IMR-90 (cell line): ENCODE measurements around the gene MRGPRD. TPM values are rescaled to one million over a fixed set of nuclear protein-coding genes. Genes with fewer than 3 reads are reported as not detected.
A peak's percentile ranks its signal among the peaks of the same experiment; 100 is the strongest.

Experiments used
- ATAC-seq: fragments of 200-7000 bp; cut with Tn5 transposase; 2 replicates; pipeline ENCODE4 v1.9.1; 2020; ENCODE audit warnings: low read depth, mild to moderate bottlenecking, moderate library complexity
- BruUV-seq: library from RNA; stranded (reverse); fragments of 400-500 nt; replicated peaks from 2 replicates; lab custom pipeline; 2021; lab: Mats Ljungman, UMichigan
- CTCF ChIA-PET: fragments of 300-600 bp; formaldehyde crosslinking; extraction: SDS; loops from one replicate; lab custom pipeline; 2021; ENCODE audit warnings: antibody characterized with exemption; lab: Yijun Ruan, JAX
- POLR2A ChIA-PET: fragments of 300-600 bp; sonication (Branson Sonifier 250); formaldehyde crosslinking; loops from one replicate; lab custom pipeline; 2022; ENCODE audit warnings: antibody characterized with exemption; ENCODE audit not compliant: unreplicated experiment; lab: Charles Lee
- DNase-seq: peaks from one replicate; pipeline ENCODE4 v3.0.0; 2013
- H2AFZ ChIP-seq: replicated peaks from 2 replicates; pipeline ENCODE3; 2013; ENCODE audit warnings: low read length, mild to moderate bottlenecking; ENCODE audit not compliant: poor library complexity
- H2AK5ac ChIP-seq: 2 replicates; pipeline ENCODE4 v1.6.1; 2013; ENCODE audit warnings: low read depth, low read length, inconsistent platforms
- H2AK9ac ChIP-seq: replicated peaks from 2 replicates; pipeline ENCODE3; 2013; ENCODE audit warnings: mild to moderate bottlenecking, low read depth, low read length, moderate library complexity; ENCODE audit not compliant: poor library complexity
- H2BK120ac ChIP-seq: 2 replicates; pipeline ENCODE4 v1.6.1; 2013; ENCODE audit warnings: low read depth, low read length, inconsistent platforms
- H2BK15ac ChIP-seq: 3 replicates; pipeline ENCODE4 v1.6.1; 2013; ENCODE audit warnings: low read depth, low read length, inconsistent platforms
- H2BK20ac ChIP-seq: 2 replicates; pipeline ENCODE4 v1.6.1; 2013; ENCODE audit warnings: low read depth, mild to moderate bottlenecking, inconsistent platforms, low read length, moderate library complexity
- H2BK5ac ChIP-seq: 2 replicates; pipeline ENCODE4 v1.6.1; 2013; ENCODE audit warnings: mild to moderate bottlenecking, low read depth, low read length, inconsistent platforms; ENCODE audit not compliant: poor library complexity, severe bottlenecking
- H3K14ac ChIP-seq: replicated peaks from 2 replicates; pipeline ENCODE4 v1.6.1; 2013; ENCODE audit warnings: low read depth, low read length, inconsistent platforms
- H3K18ac ChIP-seq: 2 replicates; pipeline ENCODE4 v1.6.1; 2013; ENCODE audit warnings: low read depth, low read length, control low read depth
- H3K23ac ChIP-seq: 2 replicates; pipeline ENCODE4 v1.6.1; 2013; ENCODE audit warnings: low read depth, low read length, inconsistent platforms
- H3K27ac ChIP-seq: 2 replicates; pipeline ENCODE4 v1.5.1; 2013; ENCODE audit warnings: mild to moderate bottlenecking, control low read depth, low read length; ENCODE audit not compliant: insufficient read depth
- H3K27me3 ChIP-seq: 2 replicates; pipeline ENCODE4 v1.6.1; 2013; ENCODE audit warnings: low read length; ENCODE audit not compliant: control insufficient read depth, insufficient read depth
- H3K36me3 ChIP-seq: 2 replicates; pipeline ENCODE4 v1.6.1; 2013; ENCODE audit warnings: low read length, mixed read lengths; ENCODE audit not compliant: control insufficient read depth, insufficient read depth
- H3K4ac ChIP-seq: 2 replicates; pipeline ENCODE4 v1.6.1; 2013; ENCODE audit warnings: low read depth, low read length, inconsistent platforms
- H3K4me1 ChIP-seq: 2 replicates; pipeline ENCODE4 v1.6.1; 2013; ENCODE audit warnings: low read length, mixed read lengths; ENCODE audit not compliant: control insufficient read depth, insufficient read depth
- H3K4me2 ChIP-seq: 2 replicates; pipeline ENCODE4 v1.6.1; 2013; ENCODE audit warnings: low read depth, mild to moderate bottlenecking, control low read depth, low read length, moderate library complexity
- H3K4me3 ChIP-seq: 2 replicates; pipeline ENCODE4 v1.5.1; 2013; ENCODE audit warnings: low read depth, mild to moderate bottlenecking, control low read depth, low read length, moderate library complexity; ENCODE audit not compliant: insufficient read depth
- H3K56ac ChIP-seq: 2 replicates; pipeline ENCODE4 v1.6.1; 2013; ENCODE audit warnings: low read length, inconsistent platforms; ENCODE audit not compliant: insufficient read depth; ENCODE audit errors: extremely low read depth
- H3K79me1 ChIP-seq, 2 experiments: 2 replicates each; pipeline ENCODE4 v1.6.1; 2013; ENCODE audit warnings: low read length in 2 of 2, inconsistent platforms in 1 of 2, low read depth in 1 of 2
- H3K9ac ChIP-seq: 2 replicates; pipeline ENCODE4 v1.6.1; 2013; ENCODE audit warnings: low read depth, low read length, control low read depth
- H3K9me1 ChIP-seq: 2 replicates; pipeline ENCODE4 v1.6.1; 2013; ENCODE audit warnings: low read length, inconsistent platforms; ENCODE audit not compliant: insufficient read depth
- H3K9me3 ChIP-seq: 2 replicates; pipeline ENCODE4 v1.6.1; 2013; ENCODE audit warnings: low read length; ENCODE audit not compliant: control insufficient read depth, insufficient read depth
- H4K20me1 ChIP-seq: 2 replicates; pipeline ENCODE4 v1.6.1; 2013; ENCODE audit warnings: low read length, inconsistent platforms; ENCODE audit not compliant: insufficient read depth
- H4K5ac ChIP-seq: 2 replicates; pipeline ENCODE4 v1.6.1; 2013; ENCODE audit warnings: mild to moderate bottlenecking, low read depth, low read length, control low read depth
- H4K8ac ChIP-seq, 2 experiments: 2 replicates each; pipeline ENCODE4 v1.6.1; 2013; ENCODE audit warnings: low read depth in 2 of 2, low read length in 2 of 2, control low read depth in 1 of 2, inconsistent platforms in 1 of 2
- H4K91ac ChIP-seq: 2 replicates; pipeline ENCODE4 v1.6.1; 2013; ENCODE audit warnings: low read depth, low read length, inconsistent platforms; ENCODE audit not compliant: insufficient read depth
- CTCF ChIP-seq: conservative IDR thresholded peaks from 2 replicates; pipeline ENCODE4 v1.5.1; 2012; ENCODE audit warnings: mild to moderate bottlenecking, low read depth, low read length, improper control_type of control experiment
- WGBS, 2 experiments: methylation state at CpG; one replicate each; pipeline versions ENCODE4 v1.1.5 to v1.1.7; 2013; ENCODE audit warnings: missing lambda C conversion rate in 2 of 2; ENCODE audit not compliant: insufficient read length in 1 of 2; ENCODE audit errors: extremely low coverage in 2 of 2; 5-methylcytosine and 5-hydroxymethylcytosine counted together
- dilution Hi-C: fragments of 300-500 bp; cut with HindIII; formaldehyde crosslinking; loops from one replicate; pipeline ENCODE4 v1.14.3; 2018; ENCODE audit warnings: low sequenced_read_pairs; ENCODE audit not compliant: unreplicated experiment
- in situ Hi-C: fragments of 300-500 bp; cut with MboI; formaldehyde crosslinking; loops from 3 replicates; pipeline ENCODE4 v1.14.3; 2019; ENCODE audit warnings: low sequenced_read_pairs, inconsistent platforms, mixed read lengths
- intact Hi-C: fragments of 100-400 bp; cut with micrococcal nuclease; formaldehyde crosslinking; loops from 2 replicates; pipeline ENCODE4 v1.10.0; 2022
- polyA plus RNA-seq, 3 experiments: library from polyadenylated mRNA; depleted of rRNA; stranded (reverse); fragments of >200 nt; gene quantifications; 2 replicates each; pipeline ENCODE4 v1.2.3, GENCODE V29; 2012; ENCODE audit warnings: low replicate concordance in 1 of 3
- total RNA-seq: library from RNA; depleted of rRNA; stranded (reverse); fragments of >200 nt; gene quantifications from 2 replicates; pipeline ENCODE4 v1.2.3, GENCODE V29; 2012
- TF ChIP-seq, protein P1 (sequence below): fragments of 150-350 bp; IDR thresholded peaks from 2 replicates; pipeline ENCODE4 v1.6.1; 2017; ENCODE audit warnings: mild to moderate bottlenecking, antibody characterized with exemption, low read length, low read depth

The MRGPRD gene
- total and polyA plus RNA-seq, 2 of the 4 experiments (the other 2 are of a cell fraction), result not detected

GRCh38 chr11:69018924-69019323, 38.1 kb upstream of the MRGPRD start:
- Histone ChIP-seq H3K56ac (no peak overlapping the region), H3K9ac (no peak overlapping the region), H3K9me3 (no peaks in the 10 kb centered on the region), H2AK9ac (no peak overlapping the region), H4K5ac (no peak overlapping the region), H3K23ac (no peak overlapping the region), H3K36me3 (no peaks in the 10 kb centered on the region), H4K8ac (no peak overlapping the region), H3K9me1 (no peaks in the 10 kb centered on the region), H2BK5ac (no peak overlapping the region), H3K4ac (no peak overlapping the region), H3K79me1 (no peaks in the 10 kb centered on the region; a peak in 1 of 4 replicates), H3K27me3 (no peaks in the 10 kb centered on the region), H4K20me1 (no peaks in the 10 kb centered on the region), H3K14ac (no peak overlapping the region), H2BK120ac (no peak overlapping the region), H3K4me1 (peaks cover 14% of the 10 kb centered on the region), H2AK5ac (no peak overlapping the region; the same call in 1 of the 2 replicates), H3K18ac (no peak overlapping the region), H2BK20ac (no peak overlapping the region), H3K27ac (no peak overlapping the region), H2AFZ (no peak overlapping the region), H2BK15ac (no peak overlapping the region), H4K91ac (no peak overlapping the region), H3K4me2 (no peak overlapping the region), H3K4me3 (no peak overlapping the region)
- TF ChIP-seq CTCF, result 0 out of 2 replicates have a peak, but pooled peaks have one; percentile 3
- TF ChIP-seq, protein P1, sequence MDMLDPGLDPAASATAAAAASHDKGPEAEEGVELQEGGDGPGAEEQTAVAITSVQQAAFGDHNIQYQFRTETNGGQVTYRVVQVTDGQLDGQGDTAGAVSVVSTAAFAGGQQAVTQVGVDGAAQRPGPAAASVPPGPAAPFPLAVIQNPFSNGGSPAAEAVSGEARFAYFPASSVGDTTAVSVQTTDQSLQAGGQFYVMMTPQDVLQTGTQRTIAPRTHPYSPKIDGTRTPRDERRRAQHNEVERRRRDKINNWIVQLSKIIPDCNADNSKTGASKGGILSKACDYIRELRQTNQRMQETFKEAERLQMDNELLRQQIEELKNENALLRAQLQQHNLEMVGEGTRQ, result no peak
- in situ Hi-C loops (no loop called here), dilution Hi-C loops (no loop called here), intact Hi-C loops (no loop called here)
- no TSS peak for BruUV-seq
- DNase-seq (peak; percentile 71), ATAC-seq (no peak)
- WGBS, 2 experiments, result 80% methylated on average over 1 of the region's 13 CpGs; no CpG with 5 or more reads in 1 of the 2 experiments
- POLR2A ChIA-PET, result no interaction called here
- CTCF ChIA-PET, result no interaction called here
